ENCODE data around the gene NTF3.

The NTF3 gene

DNA sequence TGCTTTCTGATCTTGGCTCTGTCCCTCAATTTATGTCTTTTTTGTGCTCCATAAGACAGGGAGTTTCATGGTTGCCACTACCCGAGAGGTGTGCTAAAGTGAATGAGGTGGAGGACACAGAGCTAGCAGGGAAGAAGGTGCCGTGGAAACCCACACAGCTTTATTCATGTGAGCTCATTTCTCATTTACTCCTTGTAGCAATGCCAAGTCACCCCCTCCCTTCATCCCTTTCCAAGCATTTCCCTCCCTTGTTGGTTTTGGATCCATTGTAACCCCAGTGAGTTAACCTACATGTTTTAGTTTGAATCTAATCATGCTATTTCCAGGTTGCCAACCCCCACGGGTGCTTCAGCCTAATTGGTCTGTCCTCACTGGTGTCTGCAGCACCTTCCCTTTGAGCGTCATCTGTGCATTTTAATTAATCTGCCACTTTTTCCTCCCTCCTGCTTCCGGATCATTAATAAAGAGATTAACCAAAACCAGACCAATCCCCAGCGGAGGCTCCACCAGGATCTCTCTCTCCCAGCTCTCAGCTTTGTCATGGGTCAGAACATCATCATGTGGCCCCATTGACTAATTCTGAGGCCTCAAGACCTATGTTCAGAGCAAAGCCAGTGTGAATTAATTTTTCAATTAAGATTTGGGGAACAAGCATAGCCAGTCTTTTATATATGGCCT is 56.2 kb downstream of the NTF3 start (continued):
- no peak for TF ChIP-seq ZNF202 (tag by site-specific recombination; IDR thresholded peaks at IDR 0.05; ENCODE audit: borderline replicate concordance)
- no peak for TF ChIP-seq ZNF768 (tag by site-specific recombination; IDR thresholded peaks at IDR 0.05)
- no peak for TF ChIP-seq ZNF707 (tag by site-specific recombination; IDR thresholded peaks at IDR 0.05)
- TF ChIP-seq ZNF610 (tag by site-specific recombination; IDR thresholded peaks at IDR 0.05; ENCODE audit: borderline replicate concordance): no peak

GRCh38 chr12:5488626-5488955 is 56.7 kb downstream of the NTF3 start:
- Histone ChIP-seq H3K27ac (ENCODE audit: extremely low read depth, low read depth, low read length) (no peak overlapping the region), H3K4me1 (ENCODE audit: control insufficient read depth, insufficient read depth, low read length) (no peaks in the 10 kb centered on the region), H3K4me3 (ENCODE audit: low read depth, low read length) (no peak overlapping the region), H3K9me3 (ENCODE audit: control insufficient read depth, insufficient read depth, low read depth, low read length) (no peaks in the 10 kb centered on the region), H3K36me3 (ENCODE audit: control insufficient read depth in 2 of 2, insufficient read depth in 1 of 2, low read length in 2 of 2) (no peaks in the 10 kb centered on the region)
- ChIA-PET POLR2A (no interaction called here), CTCF (no interaction called here)
- TF ChIP-seq ZSCAN30 (tag by site-specific recombination; IDR thresholded peaks at IDR 0.05) (no peak), ZNF777 (tag by site-specific recombination; IDR thresholded peaks at IDR 0.05; ENCODE audit: borderline replicate concordance) (no peak), SALL2 (tag by site-specific recombination; IDR thresholded peaks at IDR 0.05; ENCODE audit: borderline replicate concordance) (no peak), TCF7L2 (IDR thresholded peaks at IDR 0.05; ENCODE audit: borderline replicate concordance, low read depth, low read length) (no peak), ZNF645 (tag by site-specific recombination; IDR thresholded peaks at IDR 0.05) (no peak), ZNF174 (tag by site-specific recombination; IDR thresholded peaks at IDR 0.05) (no peak), ZNF2 (tag by site-specific recombination; IDR thresholded peaks at IDR 0.05) (no peak), ZNF426 (tag by site-specific recombination; IDR thresholded peaks at IDR 0.05) (no peak), ZNF792 (tag by site-specific recombination; IDR thresholded peaks at IDR 0.05) (no peak), ZNF138 (tag by site-specific recombination; IDR thresholded peaks at IDR 0.05; ENCODE audit: borderline replicate concordance) (no peak), ELK4 (IDR thresholded peaks at IDR 0.05; ENCODE audit: borderline replicate concordance, low read depth, low read length) (no peak), ZIC2 (tag by site-specific recombination; IDR thresholded peaks at IDR 0.05) (no peak), ZBTB20 (tag by site-specific recombination; IDR thresholded peaks at IDR 0.05) (no peak), YY2 (tag by site-specific recombination; IDR thresholded peaks at IDR 0.05) (no peak), ZNF311 (tag by site-specific recombination; IDR thresholded peaks at IDR 0.05; ENCODE audit: borderline replicate concordance) (no peak), GLI4 (tag by site-specific recombination; IDR thresholded peaks at IDR 0.05) (no peak), BCL11A (tag by site-specific recombination; IDR thresholded peaks at IDR 0.05; ENCODE audit: low read depth) (no peak)
- TF ChIP-seq, protein P1, sequence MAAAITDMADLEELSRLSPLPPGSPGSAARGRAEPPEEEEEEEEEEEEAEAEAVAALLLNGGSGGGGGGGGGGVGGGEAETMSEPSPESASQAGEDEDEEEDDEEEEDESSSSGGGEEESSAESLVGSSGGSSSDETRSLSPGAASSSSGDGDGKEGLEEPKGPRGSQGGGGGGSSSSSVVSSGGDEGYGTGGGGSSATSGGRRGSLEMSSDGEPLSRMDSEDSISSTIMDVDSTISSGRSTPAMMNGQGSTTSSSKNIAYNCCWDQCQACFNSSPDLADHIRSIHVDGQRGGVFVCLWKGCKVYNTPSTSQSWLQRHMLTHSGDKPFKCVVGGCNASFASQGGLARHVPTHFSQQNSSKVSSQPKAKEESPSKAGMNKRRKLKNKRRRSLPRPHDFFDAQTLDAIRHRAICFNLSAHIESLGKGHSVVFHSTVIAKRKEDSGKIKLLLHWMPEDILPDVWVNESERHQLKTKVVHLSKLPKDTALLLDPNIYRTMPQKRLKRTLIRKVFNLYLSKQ (tag by site-specific recombination; IDR thresholded peaks at IDR 0.05; ENCODE audit: borderline replicate concordance): no peak
- TF ChIP-seq, protein P2, sequence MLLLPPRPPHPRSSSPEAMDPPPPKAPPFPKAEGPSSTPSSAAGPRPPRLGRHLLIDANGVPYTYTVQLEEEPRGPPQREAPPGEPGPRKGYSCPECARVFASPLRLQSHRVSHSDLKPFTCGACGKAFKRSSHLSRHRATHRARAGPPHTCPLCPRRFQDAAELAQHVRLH (tag by site-specific recombination; IDR thresholded peaks at IDR 0.05): no peak
